Body of pancreas (tissue), 4 donors: Measurements from ENCODE around the gene RCE1.

ENCODE experiments used
- POLR2A ChIP-seq, 3 donors: fragments of 450-650 bp; IDR thresholded peaks; one replicate each; pipeline ENCODE4 v1.6.1; 2016; ENCODE audit warnings: antibody characterized with exemption in 3 of 3, mild to moderate bottlenecking in 2 of 3
- TF ChIP-seq, protein P1 (sequence below), 7 experiments: fragments of 450-650 bp in 4 of 7; fragments of 200-600 bp in 3 of 7; sonication (generic) in 3 of 7; IDR thresholded peaks; one replicate each; pipeline ENCODE4 v1.5.1; 2016 to 2019; ENCODE audit warnings: antibody characterized with exemption in 7 of 7

DNA sequence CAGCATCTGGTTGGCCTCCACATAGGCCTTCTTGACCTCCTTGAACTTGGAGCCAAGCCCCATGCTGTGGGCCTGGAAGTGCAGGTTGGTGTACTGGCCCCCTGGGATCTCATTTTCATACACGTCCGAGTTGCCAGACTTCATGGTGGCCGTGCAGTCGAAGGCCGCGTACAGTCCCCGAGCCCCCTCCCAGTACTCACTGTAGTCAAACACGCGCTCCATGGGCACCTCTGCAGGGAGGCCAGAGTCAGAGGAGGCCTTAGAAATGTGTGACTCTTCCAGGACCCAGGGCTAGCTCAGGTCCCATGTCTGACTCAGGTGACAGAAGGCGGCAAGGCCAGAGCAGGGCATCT lies 7.0 kb downstream of the RCE1 start:
- TF ChIP-seq, protein P1, sequence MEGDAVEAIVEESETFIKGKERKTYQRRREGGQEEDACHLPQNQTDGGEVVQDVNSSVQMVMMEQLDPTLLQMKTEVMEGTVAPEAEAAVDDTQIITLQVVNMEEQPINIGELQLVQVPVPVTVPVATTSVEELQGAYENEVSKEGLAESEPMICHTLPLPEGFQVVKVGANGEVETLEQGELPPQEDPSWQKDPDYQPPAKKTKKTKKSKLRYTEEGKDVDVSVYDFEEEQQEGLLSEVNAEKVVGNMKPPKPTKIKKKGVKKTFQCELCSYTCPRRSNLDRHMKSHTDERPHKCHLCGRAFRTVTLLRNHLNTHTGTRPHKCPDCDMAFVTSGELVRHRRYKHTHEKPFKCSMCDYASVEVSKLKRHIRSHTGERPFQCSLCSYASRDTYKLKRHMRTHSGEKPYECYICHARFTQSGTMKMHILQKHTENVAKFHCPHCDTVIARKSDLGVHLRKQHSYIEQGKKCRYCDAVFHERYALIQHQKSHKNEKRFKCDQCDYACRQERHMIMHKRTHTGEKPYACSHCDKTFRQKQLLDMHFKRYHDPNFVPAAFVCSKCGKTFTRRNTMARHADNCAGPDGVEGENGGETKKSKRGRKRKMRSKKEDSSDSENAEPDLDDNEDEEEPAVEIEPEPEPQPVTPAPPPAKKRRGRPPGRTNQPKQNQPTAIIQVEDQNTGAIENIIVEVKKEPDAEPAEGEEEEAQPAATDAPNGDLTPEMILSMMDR (IDR thresholded peaks at IDR 0.05) = no peak
- no peak for TF ChIP-seq POLR2A (IDR thresholded peaks at IDR 0.05)
